NCI-H524 (cell line): ENCODE measurements around the gene KBTBD12.

Source experiments
- DNase-seq, 2 experiments: peaks; one replicate each; lab custom pipeline; 2025; lab: John Stamatoyannopoulos, UW

KBTBD12 gene

DNA sequence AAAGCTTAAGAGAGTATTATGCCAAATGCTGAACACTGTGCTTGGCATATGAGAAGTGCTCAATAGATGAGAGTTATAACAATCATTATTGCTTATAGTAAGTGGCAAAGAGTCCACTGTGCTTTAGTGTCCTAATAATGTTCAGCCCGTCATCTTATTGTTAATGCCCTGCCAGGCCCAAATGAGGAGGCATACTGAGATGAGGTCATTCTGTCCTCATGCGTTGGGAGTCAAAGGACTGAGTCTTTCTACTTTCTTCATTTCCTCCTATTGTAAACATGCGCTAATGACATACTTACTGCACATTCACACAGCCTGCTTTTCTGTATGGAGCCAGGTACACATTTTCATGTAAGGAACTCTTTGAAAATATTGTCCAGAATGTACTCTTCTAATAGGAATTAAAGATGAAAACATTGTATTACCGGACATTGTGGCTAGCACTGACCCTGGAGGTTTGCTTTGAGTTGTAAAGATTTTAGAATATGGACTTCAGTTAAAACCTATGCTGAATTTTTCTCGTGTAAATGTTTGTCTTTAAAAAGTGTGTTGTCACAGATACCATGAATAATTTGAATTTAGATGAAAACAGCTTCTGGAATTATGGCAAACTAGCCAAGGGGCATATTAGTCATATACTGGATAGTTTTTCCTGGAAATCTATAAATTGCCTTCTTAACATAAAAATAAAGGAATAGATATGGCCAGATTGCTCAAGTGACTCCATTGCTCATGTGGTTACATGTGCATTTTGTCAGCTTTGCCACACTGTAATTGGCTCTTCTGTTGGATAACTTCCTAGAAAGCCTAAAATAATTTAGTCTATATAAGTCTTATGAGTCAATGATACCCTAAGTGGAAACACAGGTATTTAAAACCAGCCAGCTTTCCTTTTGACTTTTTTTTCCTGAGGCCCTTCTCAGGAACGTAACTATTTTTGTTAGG lies 38.3 kb downstream of the KBTBD12 start:
- DNase-seq = no peak

DNA sequence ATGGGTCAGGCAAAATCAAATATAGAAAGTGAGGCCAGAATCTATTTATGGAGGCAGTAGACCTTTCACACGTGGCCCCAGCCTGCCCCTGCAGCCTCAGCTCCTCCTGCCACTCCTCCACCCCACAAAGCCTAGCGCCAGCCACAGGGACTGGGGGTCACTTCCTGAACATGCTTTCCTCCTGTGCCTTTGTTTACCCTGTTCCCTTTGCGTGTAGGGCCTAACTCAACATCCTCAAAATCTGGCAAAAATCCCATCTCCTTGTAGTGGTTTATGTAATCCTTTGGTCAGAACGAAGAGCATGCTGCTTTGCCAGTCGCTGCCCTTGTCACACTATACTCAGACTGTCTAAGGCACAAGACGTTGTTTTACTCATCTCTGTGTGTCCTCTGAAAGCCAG lies 39.6 kb downstream of the KBTBD12 start:
- DNase-seq = no peak

DNA sequence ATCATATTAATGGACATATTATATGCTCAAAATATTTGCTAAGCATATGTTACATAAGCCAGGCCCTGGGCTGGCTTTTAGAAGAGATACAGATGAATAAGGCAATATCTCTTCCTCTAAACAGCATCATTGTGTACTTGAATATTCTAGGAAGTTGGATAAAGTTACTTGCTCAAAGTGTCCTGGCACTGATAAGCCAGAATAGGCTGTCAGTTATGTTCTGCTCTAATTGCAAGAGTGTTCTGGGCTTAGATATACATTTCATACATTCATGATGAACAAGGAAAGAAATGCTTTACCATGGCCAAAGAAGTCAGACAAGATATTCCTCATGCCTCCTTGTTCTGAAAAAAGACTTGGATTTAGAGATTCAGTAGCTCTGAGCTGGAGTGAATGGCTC lies 40.7 kb downstream of the KBTBD12 start:
- DNase-seq = peak in 1 of 2 experiments; percentile 35

DNA sequence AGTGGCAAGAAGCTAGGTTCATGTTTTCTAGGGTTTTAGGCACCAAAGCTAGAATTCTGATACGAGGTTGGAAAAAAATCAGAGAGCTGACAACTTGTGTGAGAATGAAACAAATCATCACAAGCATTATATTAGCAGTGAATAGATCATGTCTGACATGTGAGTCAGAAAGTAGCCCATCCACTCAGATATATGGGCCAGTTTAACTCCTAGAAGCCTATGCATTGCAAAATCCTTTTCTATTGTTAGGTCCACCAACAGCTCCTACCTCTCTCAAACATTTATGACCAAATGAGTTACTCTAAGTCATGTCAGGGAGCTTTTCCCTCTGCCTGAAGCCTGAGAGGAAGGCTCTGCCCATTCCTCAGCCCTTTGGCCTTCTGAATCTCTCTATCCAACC lies 44.0 kb downstream of the KBTBD12 start:
- DNase-seq = no peak

DNA sequence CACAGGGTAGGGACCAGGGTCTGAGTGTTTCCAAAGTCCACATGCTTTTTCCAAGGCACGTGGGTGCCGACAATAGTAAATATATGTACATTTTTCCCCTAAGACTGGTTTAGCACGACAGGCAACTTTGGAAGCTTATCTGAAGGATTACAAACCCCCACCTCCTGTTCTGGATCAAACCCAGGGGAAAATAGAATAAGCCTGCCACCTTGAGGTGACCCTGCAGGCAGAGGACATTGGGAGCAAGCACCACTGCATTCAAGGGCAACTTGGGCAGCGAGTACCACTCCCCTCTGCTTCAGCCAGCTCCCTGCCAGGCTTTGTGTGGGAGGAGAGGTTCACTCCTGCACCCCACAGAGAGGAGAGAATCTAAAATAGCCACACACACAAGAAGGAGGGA lies 44.8 kb downstream of the KBTBD12 start:
- peak; percentile 90 to 95 for DNase-seq

DNA sequence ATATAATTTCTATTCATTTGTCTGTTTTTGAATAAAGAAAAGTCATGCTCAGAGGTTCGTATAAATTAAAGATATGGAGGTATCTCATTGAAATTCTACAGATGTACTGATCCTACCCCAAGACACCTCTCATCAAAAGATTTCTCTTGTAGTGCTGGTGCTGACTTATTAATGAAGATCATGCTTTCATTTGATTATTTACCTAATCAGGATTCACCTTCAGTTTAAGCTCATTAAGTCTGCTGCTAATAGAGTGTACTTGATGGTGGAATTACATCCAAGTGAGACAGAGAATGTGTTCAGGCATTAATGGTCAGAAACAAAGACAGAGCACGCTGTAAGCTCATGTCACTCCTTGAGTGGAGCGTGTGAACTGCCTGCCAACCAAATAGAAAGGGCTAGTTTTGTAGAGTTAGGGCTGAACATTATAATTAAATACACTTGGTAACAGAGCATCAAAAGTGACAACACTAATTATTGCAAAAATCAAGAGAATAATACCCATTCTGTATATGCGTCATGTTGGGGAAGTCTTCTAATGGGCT lies 45.5 kb downstream of the KBTBD12 start:
- peak in 1 of 2 experiments; percentile 12 for DNase-seq

DNA sequence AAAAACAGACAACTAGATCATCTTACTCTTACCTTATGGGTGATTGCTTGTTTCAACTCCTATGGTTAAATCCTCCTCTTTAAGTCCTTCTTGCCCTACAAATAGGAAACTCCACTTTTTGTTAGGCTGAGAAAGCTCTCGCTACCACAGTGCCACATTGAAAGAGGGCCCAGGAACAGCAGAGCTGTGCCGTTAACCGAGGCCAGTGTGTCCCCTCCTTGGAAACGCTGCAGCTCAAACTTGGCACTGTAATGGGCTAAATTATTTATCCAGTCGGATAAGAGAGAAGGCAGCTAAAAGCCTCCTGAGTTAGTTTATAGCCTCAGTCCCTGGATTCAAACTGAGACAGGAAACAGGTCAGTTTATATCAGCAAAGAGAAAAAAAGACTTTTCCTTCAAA lies 46.1 kb downstream of the KBTBD12 start:
- no peak for DNase-seq

DNA sequence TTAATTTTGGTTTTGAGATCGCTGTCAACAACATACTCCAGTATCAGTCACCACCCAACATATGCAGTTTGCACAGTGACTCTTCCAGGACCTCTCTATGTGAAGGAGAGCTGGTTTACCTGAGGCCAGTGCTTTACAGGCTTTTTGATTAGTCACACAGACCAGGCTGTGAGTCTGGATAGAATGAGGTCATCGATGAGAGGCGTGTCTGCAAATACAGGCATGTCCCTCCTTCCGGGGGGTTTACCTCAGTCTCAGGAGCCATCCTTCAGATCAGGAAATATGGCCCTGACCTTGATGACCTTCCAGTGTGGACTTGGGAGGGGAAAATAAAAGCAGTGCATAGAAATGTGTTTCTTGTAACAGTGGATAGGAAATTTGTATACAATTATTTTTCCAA lies 46.9 kb downstream of the KBTBD12 start:
- no peak for DNase-seq

DNA sequence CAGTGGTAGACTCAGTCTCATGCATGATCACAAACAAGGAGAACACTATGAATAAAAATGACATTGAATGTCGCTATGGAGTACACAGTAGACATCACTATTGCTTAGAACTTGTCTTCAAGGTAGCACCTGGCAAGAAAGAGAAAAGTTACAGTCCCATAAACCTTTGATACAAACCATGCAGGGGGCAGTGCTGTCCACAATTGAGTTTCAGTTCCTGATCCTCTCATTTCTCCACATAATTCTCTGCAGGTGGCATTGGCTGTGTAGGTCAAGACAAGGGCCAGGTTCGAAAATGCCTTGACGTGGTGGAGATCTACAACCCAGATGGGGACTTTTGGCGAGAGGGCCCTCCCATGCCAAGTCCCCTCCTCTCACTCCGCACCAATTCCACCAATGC lies 47.9 kb downstream of the KBTBD12 start:
- DNase-seq = no peak

DNA sequence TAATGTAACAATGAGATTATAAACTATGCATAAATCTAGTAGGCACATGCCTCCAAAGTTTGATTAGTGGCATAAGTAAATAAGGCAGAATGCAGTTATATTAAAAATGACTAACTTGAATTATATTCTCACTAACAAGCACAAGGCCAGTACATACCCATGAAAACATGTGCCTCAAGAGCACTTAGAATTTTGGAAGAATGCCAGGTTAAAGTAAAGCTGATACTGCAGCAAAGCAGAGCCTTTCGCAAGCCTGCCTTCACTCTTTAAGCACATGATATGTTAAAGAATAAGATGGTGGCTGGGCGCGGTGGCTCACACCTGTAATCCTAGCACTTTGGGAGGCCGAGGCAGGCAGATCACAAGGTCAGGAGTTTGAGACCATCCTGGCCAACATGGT lies 49.0 kb downstream of the KBTBD12 start:
- DNase-seq = peak; percentile 80 to 92

DNA sequence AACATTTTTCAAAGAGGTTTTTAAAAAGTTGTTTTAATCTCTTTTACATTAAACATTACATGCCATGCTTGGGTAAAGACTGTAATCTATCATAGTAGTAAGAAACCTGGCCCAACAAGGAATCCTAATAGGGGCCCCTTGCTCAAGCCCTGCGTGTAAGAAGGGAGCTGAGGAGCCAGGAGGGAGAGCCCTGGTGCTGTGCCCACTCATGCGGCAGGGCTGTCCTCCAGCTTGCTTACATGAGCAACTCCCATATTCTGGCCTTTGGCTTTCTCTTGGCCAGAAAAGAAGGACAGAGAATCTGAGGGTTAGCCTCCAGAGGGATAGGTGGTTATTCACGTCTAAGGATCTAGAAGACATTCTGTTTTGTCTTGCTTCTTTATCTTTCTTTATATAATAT lies 49.8 kb downstream of the KBTBD12 start:
- no peak for DNase-seq

DNA sequence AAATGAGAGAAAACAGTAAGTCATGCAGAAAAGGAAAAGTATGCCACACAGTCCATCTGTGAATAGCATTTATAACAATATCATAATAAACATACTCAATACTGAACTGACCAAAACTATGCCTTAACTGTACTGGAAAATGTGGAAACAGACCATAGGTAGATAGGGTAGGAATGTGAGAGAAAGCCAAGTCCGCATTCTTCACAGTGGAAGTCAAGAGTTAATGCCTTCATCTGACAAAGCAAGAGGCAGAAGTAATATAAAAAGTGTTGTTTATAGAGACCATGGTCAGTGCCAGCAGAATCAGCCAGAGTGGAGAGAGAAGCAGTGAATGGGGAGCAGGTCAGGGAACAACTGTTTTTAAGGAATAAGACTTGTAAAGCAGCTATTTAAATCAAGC lies 52.3 kb downstream of the KBTBD12 start:
- no peak for DNase-seq

DNA sequence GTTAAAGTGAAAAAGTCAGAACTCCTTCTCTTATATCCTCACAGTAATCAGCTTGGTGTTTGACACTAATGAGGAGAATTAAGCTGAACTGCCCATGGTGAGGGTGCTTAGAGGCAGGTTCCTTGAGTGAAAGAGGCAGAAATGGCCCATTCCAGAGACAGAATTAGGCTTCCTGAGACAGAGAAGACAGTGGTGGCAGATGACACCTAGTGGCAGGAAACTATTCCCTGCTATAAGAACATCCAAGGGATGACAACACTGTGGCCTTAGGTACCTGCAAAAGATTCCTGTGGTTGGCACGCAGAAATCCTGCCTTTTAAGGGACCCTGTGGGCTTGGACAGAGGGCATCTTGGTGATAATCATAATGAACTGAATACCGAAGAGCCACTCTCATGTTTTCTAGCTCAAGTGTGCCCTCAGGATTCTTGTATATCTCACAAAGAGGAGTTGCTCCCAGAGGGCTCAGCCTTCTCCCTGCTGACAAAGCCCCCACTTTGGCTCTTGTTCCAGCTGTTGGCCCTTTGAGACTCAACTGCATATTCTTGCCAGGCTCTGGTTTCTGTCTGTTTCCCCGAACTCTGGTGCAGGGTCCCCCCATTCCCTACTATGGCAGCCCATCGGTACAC lies 56.0 kb downstream of the KBTBD12 start:
- DNase-seq = peak; percentile 71 to 84

DNA sequence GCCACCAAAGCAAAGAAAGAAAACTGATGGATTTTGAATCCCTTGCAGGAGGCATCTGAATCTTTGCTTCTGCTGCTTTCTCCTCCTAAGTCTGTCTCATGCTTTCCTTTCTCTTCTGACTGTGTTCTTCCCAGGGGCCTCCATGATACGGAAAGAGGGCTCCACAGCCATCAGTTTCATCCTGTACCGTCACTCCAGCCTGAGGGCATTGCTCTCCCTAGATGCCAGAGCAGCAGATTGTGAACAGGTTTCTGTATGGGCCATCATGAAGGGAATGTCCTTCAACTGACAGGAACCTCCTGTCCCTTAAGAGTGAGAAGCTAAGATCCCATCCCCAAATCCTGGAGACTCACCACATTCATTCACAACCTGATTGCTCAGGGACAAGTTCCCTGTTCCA lies 59.2 kb downstream of the KBTBD12 start:
- no peak for DNase-seq

DNA sequence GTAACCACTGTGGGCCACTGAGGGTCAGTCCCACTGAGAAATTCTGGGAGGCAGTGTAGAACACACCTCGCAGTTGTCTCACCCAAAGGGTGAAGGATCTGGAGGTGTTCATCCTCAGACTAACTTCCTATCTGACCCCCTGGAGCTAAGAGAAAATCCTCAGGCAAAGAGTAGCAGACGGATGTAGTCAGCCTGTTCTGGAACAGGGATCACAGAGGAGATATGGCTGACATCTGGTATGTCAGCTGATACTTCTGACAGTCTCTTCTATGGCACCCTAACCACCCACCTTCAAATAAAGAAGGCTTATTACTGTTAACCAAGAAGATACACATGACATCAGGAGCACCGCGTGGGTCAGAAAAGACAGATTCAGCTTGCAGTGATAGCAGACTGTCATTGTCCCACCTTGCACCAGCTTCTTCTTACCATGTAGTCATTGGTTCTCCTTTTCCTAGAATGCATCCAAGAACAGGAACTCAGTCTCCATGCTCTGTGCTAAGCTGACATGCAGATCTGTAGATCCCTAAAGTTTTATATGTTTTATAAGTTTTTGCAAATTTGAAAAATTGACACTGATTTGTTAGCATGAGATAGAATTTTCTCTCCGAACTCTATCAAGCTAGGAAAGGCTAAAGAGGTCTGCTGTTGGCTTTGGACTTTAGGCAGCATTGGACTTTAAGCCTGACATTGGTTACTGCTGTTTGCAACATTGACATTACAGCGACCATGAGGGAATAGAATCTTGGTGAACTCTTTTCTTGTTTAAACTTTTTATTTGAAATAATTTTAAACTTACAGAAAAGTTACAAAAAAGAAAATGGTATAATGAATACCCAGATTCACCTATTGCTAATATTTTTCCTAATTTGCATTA lies 60.4 kb downstream of the KBTBD12 start:
- peak in 1 of 2 experiments; percentile 63 for DNase-seq

DNA sequence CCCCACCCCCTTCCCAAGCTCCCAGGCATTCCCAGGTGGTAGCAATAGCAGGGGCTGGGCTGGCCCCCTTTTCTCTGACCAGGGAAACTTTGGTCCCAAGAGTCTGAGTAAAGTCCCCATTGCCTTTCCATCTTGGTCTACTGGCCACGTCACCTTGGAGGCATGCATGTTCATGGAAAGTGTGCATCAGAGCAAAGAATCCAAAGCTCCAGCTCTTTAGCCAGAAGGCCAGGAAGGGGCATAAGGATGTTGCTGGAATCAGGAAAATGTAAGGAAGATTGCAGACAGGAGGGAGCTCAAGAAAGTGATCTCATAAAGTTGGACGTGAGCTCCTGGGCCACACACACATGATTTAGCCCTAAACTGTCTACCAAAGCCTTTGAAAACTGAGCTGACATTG lies 63.6 kb downstream of the KBTBD12 start:
- DNase-seq = no peak

DNA sequence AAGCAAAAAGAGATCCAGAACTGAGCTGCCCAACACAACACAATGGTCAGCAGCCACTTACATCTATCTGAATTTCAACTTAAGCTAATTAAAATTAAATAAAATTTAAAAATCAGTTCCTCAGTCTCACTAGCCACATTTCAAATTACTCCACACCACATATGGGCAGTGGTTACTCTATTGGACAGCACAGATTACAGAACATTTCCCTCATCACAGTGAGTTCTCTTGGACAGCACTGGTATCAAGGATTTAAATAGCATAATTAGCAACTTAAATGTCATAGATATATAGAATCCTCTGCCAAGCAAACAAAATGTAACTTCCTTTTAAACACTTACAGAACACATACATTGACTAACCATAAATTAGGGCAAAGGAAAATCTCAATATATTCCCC lies 64.4 kb downstream of the KBTBD12 start:
- no peak for DNase-seq

DNA sequence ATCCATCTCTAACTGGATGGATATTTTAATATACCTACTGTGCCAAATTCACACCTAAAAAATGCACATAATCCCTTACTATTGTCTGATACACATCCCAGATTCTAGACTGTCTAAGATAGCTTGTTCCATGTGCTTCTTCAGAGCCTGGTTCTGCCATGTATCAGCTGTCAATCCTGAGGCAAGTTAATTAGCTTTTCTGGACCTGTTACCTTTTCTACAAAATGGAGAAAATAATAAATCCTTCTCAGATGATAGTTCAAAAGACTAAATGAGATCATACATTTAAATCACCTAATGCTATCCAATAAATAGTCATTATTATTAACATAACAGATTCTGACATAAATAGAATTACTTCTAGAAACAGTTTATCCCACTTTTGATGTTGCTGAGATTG lies 66.1 kb downstream of the KBTBD12 start:
- no peak for DNase-seq

DNA sequence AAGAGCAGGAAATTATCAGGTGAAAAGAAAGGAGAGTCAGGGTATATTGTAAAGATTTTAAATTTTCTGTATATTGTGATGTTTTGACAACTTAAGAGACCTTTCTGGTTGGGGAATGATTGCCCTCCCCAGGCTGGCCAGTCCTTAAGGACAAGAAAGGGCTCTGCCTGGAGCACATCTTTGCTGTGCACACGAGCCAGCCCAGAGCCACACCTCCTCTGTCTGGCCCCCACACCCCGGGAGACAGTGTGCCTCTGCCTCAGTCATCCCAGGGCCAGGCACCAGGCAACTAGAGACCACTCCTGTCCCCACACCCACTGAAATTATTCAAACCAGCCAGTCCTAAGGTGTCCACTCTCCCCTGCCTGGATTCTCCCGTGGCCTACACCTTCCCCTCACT lies 67.1 kb downstream of the KBTBD12 start:
- DNase-seq = no peak

DNA sequence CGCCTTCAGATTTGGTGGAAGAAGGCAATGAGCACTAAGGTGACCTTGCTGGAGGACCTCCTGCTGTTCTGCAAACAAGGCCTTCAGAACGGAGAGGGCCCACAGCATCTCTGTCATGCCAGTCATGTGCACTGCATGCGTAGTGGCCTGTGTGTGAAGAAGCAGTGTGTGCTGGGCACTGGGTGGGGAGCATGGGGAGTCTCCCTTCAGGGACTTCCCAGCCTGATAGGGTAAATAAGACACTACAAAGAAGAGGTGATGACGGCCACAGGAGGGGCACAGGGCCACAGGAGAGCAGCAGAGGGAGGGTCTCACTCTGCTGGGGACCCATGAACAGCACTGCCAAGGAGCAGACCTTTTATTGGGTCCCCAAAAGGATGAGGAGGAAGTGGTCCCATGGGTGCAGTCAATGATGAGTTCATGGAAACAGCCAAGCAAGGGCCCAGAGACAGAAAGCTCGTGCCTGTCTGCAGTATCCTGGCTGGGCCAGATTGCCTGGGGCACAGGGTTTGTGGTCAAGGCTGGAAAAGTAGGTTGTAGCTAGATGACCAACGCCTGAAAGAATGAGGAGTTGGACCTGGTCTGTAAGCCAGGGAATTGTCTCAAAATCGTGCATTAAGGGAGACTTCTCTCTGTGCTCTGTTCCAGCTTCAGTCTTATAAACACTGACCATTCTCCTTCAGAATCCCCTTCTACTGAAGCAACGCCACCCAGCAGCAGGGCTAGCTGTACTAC lies 69.4 kb downstream of the KBTBD12 start:
- no peak for DNase-seq

DNA sequence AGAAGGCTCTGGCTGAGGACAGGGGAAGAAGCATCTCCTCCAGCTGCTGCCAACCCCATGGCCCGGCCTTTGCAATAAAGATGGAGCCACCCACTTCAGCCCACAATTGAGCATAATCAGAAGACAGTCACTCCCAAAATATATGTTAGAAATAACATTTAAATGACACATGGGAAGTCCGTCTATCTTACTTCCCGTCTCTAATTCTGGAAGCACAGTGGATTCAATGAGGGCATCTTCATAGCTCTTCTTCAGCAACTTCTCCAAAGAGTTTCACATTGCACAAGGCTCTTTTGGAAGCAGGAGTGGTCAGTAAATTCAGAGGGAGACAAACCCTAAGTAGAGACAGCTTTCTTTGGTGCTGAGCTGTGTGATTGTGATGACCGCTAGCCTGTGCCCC lies 70.2 kb downstream of the KBTBD12 start:
- DNase-seq = no peak
